HepG2 (cell line): Measurements from ENCODE around the gene DAPK1.

Experiments used
- SAP130 ChIP-seq: IDR thresholded peaks from 2 replicates; pipeline ENCODE4 v1.6.1; 2016; ENCODE audit warnings: low read depth
- ZFX ChIP-seq: sonication (generic); formaldehyde crosslinking; IDR thresholded peaks from 2 replicates; pipeline ENCODE4 v1.4.0; 2020; ENCODE audit warnings: mild to moderate bottlenecking, low read depth, missing genetic modification reagents, moderate library complexity

DNA sequence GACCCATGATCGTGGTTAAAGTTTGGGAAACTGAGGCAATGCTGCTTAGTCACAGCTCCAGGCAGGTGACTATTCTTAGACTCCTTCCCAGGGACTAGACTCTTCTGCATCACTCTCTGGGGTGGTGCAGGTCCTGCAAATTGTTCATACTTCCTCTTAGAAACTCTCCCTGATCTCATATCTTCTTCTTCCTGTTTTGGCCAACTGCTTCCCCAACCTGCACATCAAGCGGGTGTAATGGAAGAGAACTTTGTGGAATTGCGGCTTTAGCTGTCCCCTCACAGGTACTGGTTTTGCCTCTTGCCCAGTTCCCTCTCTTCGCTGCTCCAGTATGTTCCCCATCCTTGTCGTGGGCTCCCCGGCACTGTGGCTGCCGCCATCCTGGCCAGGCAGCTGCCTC lies 116.7 kb downstream of the DAPK1 start:
- no peak for TF ChIP-seq ZFX (CRISPR knock-in tag)
- no peak for TF ChIP-seq SAP130 (CRISPR knock-in tag)
